ENCODE data around the gene PPP2R5B.

Gene PPP2R5B

GRCh38 chr11:64947208-64947814 is 22.8 kb downstream of the PPP2R5B start:
- H3K4me3 ChIP-seq (ENCODE audit: low read depth, low read length): no peak overlapping the region
- DNase-seq (ENCODE audit: low read depth, low spot score): no peak
- in situ Hi-C loops (cut with HindIII; ENCODE audit: low sequenced_read_pairs): no loop called here
- TF ChIP-seq CTCF (IDR thresholded peaks at IDR 0.05; ENCODE audit: low read depth, low read length): no peak

GRCh38 chr11:64951529-64951928 is 27.0 kb downstream of the PPP2R5B start:
- in situ Hi-C loops (cut with HindIII; ENCODE audit: low sequenced_read_pairs): no loop called here
- DNase-seq (ENCODE audit: low read depth, low spot score): no peak
- no peak for TF ChIP-seq CTCF (IDR thresholded peaks at IDR 0.05; ENCODE audit: low read depth, low read length)
- no peak overlapping the region for H3K4me3 ChIP-seq (ENCODE audit: low read depth, low read length)

GRCh38 chr11:64954201-64954600 is 29.7 kb downstream of the PPP2R5B start:
- DNase-seq (ENCODE audit: low read depth, low spot score): no peak
- in situ Hi-C loops (cut with HindIII; ENCODE audit: low sequenced_read_pairs): no loop called here
- TF ChIP-seq CTCF (IDR thresholded peaks at IDR 0.05; ENCODE audit: low read depth, low read length): no peak
- H3K4me3 ChIP-seq (ENCODE audit: low read depth, low read length): no peak overlapping the region

GRCh38 chr11:64959498-64959897 is 35.0 kb downstream of the PPP2R5B start:
- TF ChIP-seq CTCF (IDR thresholded peaks at IDR 0.05; ENCODE audit: low read depth, low read length): no peak
- DNase-seq (ENCODE audit: low read depth, low spot score): no peak
- in situ Hi-C loops (cut with HindIII; ENCODE audit: low sequenced_read_pairs): no loop called here
- H3K4me3 ChIP-seq (ENCODE audit: low read depth, low read length): no peak overlapping the region

GRCh38 chr11:64960719-64961118 is 36.2 kb downstream of the PPP2R5B start:
- no peak for DNase-seq (ENCODE audit: low read depth, low spot score)
- no peak for TF ChIP-seq CTCF (IDR thresholded peaks at IDR 0.05; ENCODE audit: low read depth, low read length)
- no peak overlapping the region for H3K4me3 ChIP-seq (ENCODE audit: low read depth, low read length)
- in situ Hi-C loops (cut with HindIII; ENCODE audit: low sequenced_read_pairs): no loop called here

- DNase-seq (ENCODE audit: low read depth, low spot score): no peak
- TF ChIP-seq CTCF (IDR thresholded peaks at IDR 0.05; ENCODE audit: low read depth, low read length): no peak
- in situ Hi-C loops (cut with HindIII; ENCODE audit: low sequenced_read_pairs): no loop called here
- no peak overlapping the region for H3K4me3 ChIP-seq (ENCODE audit: low read depth, low read length)
These were observed 38.7 kb downstream of the PPP2R5B start for GRCh38 chr11:64963072-64963631.

Data from astrocyte of the spinal cord (primary cell).